RWPE2 (cell line): ENCODE measurements around the gene OS9.
A peak's percentile ranks its signal among the peaks of the same experiment; 100 is the strongest.

Source experiments
- ATAC-seq: fragments of 200-7000 bp; cut with Tn5 transposase; 3 replicates; pipeline ENCODE4 v1.9.1; 2021; ENCODE audit warnings: low read depth
- DNase-seq: peaks from one replicate; pipeline ENCODE4 v3.0.0-alpha.2; 2020; ENCODE audit warnings: low spot score
- H3K27ac ChIP-seq: fragments of 450-650 bp; 2 replicates; pipeline ENCODE4 v1.5.1; 2017; ENCODE audit warnings: mild to moderate bottlenecking; ENCODE audit not compliant: poor library complexity, severe bottlenecking
- H3K27me3 ChIP-seq: fragments of 250-450 bp; sonication (Bioruptor Pico); 2 replicates; pipeline ENCODE4 v1.5.1; 2021; ENCODE audit warnings: mild to moderate bottlenecking, moderate library complexity; ENCODE audit not compliant: insufficient read depth, poor library complexity, severe bottlenecking
- H3K36me3 ChIP-seq: fragments of 250-450 bp; sonication (Bioruptor Pico); 2 replicates; pipeline ENCODE4 v1.5.1; 2020; ENCODE audit warnings: low read depth, mild to moderate bottlenecking, moderate library complexity
- H3K4me1 ChIP-seq: fragments of 250-450 bp; sonication (Bioruptor Pico); 2 replicates; pipeline ENCODE4 v1.5.1; 2021; ENCODE audit warnings: mild to moderate bottlenecking, moderate library complexity; ENCODE audit not compliant: insufficient read depth, poor library complexity, severe bottlenecking
- H3K4me3 ChIP-seq: fragments of 250-450 bp; sonication (Bioruptor Pico); 2 replicates; pipeline ENCODE4 v1.5.1; 2021; ENCODE audit warnings: mild to moderate bottlenecking, moderate library complexity; ENCODE audit not compliant: severe bottlenecking
- H3K9me3 ChIP-seq: fragments of 250-450 bp; sonication (Bioruptor Pico); 2 replicates; pipeline ENCODE4 v1.5.1; 2021; ENCODE audit warnings: mild to moderate bottlenecking, moderate library complexity; ENCODE audit not compliant: severe bottlenecking
- TF ChIP-seq, protein P1 (sequence below): fragments of 450-650 bp; IDR thresholded peaks from one replicate; pipeline ENCODE4 v1.5.1; 2017; ENCODE audit warnings: mild to moderate bottlenecking, moderate library complexity; ENCODE audit not compliant: poor library complexity, severe bottlenecking

OS9 gene

DNA sequence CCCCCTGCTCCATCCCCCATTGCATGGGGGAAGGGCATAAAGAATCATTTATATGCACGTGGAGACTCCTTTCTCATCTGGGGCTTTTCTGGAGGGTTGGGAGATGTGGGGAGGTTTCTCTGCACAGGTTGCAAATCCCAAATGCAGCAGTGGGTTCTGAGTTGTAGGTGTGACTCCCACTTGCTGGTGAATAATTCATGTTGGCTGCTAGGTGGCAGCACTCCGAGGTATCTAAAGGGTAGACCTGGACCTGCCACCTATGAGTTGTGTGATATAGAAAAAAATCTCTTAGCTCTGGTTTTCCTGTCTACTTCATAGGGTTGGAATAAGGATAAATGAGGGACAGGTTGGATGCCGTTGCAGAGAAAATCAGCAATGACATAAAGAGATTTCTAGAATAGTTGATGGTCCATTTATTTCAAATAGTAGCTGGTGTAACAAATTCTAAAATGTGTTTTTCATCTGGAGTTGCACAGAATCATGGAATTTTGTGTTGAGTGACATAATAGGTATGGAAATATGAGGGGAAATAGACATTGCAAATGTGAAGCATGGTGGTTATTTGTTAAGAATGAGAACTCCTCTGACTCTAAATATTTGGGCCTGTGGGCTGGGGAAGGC lies 65.5 kb downstream of the OS9 start:
- H3K4me3 ChIP-seq: no peak overlapping the region
- no peaks in the 10 kb centered on the region for H3K27me3 ChIP-seq
- H3K36me3 ChIP-seq: peaks cover 38% of the 10 kb centered on the region
- TF ChIP-seq, protein P1, sequence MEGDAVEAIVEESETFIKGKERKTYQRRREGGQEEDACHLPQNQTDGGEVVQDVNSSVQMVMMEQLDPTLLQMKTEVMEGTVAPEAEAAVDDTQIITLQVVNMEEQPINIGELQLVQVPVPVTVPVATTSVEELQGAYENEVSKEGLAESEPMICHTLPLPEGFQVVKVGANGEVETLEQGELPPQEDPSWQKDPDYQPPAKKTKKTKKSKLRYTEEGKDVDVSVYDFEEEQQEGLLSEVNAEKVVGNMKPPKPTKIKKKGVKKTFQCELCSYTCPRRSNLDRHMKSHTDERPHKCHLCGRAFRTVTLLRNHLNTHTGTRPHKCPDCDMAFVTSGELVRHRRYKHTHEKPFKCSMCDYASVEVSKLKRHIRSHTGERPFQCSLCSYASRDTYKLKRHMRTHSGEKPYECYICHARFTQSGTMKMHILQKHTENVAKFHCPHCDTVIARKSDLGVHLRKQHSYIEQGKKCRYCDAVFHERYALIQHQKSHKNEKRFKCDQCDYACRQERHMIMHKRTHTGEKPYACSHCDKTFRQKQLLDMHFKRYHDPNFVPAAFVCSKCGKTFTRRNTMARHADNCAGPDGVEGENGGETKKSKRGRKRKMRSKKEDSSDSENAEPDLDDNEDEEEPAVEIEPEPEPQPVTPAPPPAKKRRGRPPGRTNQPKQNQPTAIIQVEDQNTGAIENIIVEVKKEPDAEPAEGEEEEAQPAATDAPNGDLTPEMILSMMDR: peak; percentile 77
- H3K27ac ChIP-seq: no peak overlapping the region
- H3K4me1 ChIP-seq: peaks cover under 1% of the 10 kb centered on the region
- DNase-seq (no peak), ATAC-seq (peak; percentile 48)
- no peaks in the 10 kb centered on the region for H3K9me3 ChIP-seq

DNA sequence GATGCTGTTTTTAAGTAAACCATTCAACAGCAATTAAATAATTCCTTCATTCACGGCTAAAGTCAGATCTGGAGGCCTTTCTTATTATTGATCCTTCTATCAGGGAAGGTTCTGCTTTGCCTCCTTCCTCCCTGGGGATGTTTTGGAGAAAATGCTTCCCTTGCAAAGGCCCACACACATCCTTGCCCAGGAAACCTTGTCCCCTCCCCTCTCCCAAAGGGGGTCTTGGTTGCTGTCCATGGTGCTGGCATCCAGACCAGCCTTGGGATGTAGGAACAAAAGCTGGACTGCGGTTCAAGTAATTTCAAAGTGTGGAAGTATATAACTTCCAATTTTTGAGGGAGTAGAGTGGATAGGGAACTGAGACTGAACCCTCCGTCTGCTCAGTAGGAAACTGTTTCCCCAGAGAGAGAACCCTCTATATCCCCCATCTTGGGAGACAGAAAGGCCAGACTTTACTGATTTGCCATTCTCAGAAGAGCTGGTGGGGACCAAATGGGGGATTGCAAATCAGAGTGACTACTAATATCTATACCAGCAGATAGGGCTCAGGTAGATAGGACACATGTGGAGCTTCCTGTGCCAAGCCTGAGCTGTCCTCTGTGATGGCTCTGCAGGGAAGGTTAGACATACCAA lies 66.5 kb downstream of the OS9 start:
- H3K27ac ChIP-seq: no peak overlapping the region
- DNase-seq: no peak
- no peaks in the 10 kb centered on the region for H3K4me1 ChIP-seq
- H3K36me3 ChIP-seq: peaks cover 38% of the 10 kb centered on the region
- TF ChIP-seq, protein P1: no peak
- no peaks in the 10 kb centered on the region for H3K27me3 ChIP-seq
- H3K9me3 ChIP-seq: no peaks in the 10 kb centered on the region
- H3K4me3 ChIP-seq: no peak overlapping the region
- no peak for ATAC-seq

DNA sequence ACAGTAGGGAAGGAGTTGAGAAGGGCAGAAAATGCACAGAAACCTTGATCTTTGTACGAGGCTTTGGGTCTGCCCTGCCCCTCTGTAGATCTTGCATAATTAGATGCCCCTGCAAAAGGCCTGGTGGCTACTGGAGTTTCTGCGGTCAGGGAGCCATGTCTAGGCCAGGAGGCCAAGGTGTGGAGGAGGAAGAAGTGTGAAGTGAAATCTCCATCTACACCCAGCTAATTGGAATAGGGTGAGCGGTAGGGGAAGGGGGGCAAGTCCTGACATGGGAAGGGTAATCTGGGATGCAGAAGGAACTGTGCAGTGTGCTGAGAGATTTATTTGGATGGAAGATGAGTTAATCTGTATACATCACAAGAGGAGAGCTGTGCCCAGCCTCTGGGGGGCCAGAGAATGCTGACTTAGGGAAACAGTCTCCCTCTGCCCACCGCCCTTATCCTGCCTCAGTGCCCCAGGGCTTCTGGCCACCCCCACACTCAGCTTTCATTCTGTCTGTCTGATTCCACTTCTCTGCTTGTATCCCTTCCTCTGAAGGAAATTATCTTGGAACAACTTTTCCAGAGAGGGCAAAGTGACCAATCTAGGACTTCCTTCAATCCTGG lies 67.6 kb downstream of the OS9 start:
- Histone ChIP-seq H3K4me3 (no peak overlapping the region), H3K9me3 (no peaks in the 10 kb centered on the region), H3K4me1 (no peaks in the 10 kb centered on the region), H3K36me3 (peaks cover 38% of the 10 kb centered on the region), H3K27ac (no peak overlapping the region), H3K27me3 (no peaks in the 10 kb centered on the region)
- no peak for DNase-seq
- TF ChIP-seq, protein P1: no peak
- ATAC-seq: no peak

DNA sequence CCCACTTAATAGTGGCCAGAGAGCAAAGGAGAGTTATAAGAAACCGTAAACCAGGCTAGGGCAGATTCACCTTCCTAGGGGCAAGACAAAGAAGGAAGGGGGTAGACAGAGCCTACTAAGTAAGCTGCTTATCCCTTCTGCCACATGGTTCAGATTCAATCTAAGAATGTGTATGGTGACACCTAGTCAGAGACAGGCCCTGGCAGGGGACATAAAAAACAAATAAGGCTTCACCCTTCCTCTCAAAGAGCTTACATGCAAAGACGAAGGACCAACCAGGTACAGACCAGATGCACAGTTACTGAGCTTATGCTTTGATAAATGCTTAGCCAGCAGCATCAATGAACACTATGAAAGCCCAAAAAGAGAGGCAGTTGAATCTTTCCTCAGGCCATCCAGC lies 68.5 kb downstream of the OS9 start:
- H3K4me3 ChIP-seq: no peak overlapping the region
- ATAC-seq (no peak), DNase-seq (no peak)
- no peaks in the 10 kb centered on the region for H3K27me3 ChIP-seq
- TF ChIP-seq, protein P1: no peak
- no peaks in the 10 kb centered on the region for H3K9me3 ChIP-seq
- peaks cover 35% of the 10 kb centered on the region for H3K36me3 ChIP-seq
- H3K27ac ChIP-seq: no peak overlapping the region
- peaks cover 3% of the 10 kb centered on the region for H3K4me1 ChIP-seq
